HT-29 (cell line): ENCODE results near the gene KDM4C. TPM values are rescaled to one million over a fixed set of nuclear protein-coding genes. Genes with fewer than 3 reads are reported as not detected.

ENCODE experiments used
- DNase-seq: peaks from one replicate; pipeline ENCODE4 v3.0.0-alpha.2; 2015; ENCODE audit warnings: low spot score
- total RNA-seq: library from RNA; depleted of rRNA; stranded (reverse); fragments of >200 nt; shearing (Covaris generic); gene quantifications from 2 replicates; pipeline ENCODE4 v1.2.3, GENCODE V29; 2014

KDM4C gene
- total RNA-seq, 1 experiment from 2014 or later, result 22.4 TPM

DNA sequence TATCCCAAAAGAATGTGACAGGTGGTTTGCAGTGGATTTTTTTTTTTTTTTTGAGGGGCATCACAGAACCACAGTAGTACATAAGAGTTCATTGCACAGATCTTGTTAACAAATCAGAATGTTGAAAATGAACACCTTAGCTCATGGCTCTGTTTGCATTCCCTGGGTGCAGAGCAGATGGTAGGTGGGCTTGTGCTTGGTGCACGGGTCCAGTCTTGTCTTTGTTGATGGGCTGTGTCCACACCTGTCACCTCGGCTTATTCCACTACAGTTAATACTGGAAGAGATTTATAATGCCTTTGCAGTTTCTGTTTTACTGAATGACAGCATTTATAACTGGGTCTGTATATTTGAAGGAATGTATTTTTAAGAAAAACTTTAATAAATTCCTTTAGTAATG is 146.6 kb downstream of the KDM4C start:
- no peak for DNase-seq

DNA sequence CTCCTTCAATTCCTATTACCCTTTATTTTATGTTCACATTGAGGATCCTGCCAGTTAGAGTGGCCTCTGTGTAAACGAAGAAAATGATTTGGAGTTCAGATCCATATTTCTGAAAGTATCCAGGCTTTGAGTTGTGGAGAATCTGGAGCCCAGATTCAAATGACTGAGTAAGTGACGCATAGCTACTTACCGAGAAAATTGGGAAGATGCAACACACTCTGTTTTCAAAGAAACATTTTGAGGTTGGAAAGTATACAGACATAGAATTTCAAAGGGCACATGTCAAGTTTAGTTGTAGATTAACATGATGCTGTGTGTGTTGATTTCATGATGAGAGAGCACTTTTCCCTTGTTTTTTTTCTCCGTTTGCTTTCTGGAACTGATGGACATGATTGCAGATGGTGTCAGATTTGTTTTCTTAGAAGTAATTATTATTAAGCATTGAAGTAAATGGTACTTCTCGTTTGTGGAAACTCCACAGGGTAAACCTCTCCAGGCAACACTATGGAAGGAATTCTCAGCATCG is 148.1 kb downstream of the KDM4C start:
- no peak for DNase-seq

DNA sequence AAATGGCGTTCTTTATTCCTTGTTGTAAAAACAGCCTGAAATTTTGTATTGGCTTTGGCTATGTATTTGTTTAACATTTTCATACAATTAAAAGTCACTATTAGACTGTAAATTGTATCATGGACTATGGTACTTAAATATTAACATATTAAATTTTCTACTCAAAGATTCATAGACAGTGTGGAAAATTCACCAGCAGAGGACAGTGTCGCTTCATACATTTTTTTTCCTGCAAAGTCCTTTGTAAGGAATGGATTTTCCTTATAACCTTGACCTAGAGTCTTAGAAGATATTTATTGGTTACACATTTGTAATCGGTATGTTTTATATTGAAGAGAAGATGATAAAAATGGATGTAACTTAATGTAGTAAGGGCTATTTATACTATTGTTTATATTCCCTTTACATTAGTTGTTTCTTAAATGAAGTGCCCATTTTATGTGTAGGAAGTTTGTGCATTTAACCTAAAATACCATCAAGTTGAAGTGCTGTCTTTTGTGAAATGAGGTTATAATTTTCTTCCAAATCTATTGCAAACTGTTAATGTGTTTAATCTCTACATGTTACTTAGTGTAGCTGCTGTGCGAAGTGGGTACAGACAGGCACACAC is 150.1 kb downstream of the KDM4C start:
- DNase-seq, result peak; percentile 66

DNA sequence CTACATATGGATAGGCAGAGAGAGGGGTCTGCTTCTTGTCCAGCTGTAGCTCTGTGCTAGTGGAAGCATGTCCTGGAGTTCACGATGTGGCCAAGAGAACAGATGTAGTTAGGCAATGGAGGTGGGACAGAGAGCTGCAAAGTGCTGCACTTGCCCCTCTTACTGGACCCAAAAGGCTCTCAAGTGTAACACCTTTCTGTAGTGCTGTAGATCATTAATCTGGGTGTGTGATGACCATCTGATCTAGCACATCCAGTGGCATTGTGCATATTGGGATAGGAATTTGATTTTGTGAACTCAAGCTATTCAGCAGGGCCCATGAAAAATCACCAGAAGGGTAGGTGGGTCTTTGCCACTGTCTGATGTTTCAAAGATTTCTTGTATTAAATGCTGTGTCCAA is 151.4 kb downstream of the KDM4C start:
- no peak for DNase-seq

DNA sequence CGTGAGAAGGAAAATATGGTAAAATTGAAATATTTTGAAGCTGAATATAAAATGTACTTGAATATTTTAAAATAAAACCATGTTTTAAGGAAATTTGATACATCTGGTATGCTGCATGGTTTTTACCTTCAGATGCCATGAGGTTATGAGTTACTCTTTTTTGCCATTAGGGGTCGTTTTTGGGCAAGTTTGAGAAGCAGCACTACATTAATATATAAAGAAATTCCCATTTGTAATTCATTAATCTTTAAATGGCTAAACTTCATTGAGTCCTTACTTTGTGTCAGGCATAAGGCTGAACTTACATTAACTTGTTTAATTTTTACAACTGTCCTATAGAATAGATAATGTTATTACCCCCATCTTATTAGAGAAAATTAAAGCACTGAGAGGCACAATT is 152.3 kb downstream of the KDM4C start:
- no peak for DNase-seq

DNA sequence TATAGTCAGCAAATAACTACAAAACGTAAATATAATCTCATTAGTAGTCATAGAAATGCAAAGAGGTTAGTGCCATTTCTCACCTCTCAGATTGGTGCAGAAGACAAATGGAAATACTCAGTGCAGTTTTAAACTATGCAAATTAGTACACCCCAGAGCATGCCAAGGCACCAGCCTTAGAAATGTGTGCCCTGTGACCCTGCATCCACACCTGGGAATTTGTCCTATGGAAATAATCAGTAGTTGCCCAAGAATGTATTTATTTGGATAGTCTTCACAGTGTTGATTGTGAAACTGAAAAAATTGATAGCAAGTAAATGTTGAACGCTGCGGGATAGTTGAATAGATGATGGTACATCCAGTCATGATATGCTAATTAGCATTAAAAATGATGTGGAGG is 152.7 kb downstream of the KDM4C start:
- no peak for DNase-seq

DNA sequence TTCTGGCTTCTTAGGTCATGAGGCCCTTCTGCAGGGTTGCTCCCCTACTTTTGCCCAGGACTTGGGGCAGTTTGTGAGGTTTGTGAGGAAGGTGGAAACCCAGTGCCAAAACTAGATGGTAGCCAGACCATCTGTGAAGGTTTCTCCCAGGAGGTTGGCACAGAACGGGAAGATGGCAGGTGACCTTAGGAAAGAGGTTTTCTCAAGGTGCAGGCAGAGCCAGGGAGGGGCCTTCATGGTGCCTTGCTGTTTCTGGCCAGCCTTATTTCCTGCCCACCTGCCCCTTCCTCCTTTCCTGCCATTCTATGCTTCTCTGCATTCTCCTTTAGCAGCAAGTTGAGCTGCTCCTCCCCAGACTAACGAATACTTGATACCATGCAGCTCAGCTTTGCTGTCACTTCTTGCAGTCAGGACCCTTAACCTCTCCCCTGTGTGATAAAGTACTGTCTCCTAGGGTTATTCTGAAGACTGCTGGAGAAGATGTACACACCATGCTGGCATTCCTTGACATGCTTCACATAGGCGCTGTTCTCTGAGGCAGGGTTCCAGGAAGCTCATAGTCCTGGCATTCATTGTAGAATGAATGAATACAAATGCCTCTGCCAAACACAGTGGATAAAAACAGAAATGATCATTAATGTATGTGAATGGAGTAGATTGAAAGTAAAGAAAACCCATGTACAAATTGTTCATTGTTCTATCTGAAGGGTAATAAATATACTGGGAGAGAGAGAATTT is 154.3 kb downstream of the KDM4C start:
- no peak for DNase-seq

DNA sequence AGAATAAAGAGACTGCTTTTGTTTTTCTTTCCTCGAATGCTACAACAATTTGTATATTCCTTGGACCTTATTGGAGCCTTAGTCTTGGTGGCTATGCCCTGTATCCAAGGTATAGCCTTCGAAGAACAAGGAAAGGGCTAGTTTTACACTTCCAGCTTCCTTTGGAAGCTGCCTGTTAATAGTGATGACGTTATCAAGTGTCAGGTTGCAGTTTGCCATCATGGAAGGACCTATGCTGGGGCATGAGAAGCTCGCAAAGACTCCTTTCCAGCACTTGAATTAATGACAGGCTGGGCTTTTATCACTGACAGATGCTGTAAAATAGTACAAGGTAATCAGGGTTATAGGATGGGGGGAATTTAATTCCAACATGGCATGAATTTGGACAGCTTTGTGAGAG is 157.9 kb downstream of the KDM4C start:
- DNase-seq, result no peak

DNA sequence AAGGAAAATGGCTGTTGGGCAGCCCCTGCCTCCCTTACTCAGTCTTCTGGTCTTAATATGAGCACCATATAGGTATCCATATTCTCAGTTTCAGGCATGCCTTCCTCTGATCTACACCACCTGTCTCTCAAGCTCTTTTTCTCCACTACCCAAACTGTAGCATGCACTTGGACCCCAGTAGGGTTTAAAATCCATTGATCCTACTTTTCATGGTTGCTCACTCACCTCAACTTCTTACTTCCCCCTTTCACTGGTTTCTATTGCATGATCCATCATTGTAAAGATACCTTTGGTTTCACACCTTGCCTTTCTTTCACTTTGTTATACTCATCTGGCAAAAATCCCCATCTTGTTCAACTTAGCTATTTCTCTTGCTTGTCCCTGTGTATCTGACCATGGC is 159.4 kb downstream of the KDM4C start:
- DNase-seq, result no peak

DNA sequence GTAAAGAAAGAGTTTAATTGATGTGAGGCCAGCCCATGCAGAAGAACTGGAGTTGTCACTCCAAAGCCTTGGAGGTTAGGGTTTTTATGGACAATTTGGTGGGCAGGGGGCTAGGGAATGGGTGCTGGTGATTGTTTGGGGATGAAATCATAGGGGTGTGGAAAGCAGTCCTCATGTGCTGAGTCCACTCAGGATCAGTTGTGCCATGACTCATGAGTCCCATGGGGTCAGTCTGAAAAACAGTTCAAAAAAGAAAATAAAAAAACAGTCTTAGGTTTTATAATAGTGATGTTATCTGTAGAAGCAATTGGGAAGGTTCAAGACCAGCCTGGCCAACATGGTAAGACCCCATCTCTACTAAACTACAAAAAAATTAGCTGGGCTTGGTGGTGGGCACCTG is 162.3 kb downstream of the KDM4C start:
- DNase-seq, result no peak

DNA sequence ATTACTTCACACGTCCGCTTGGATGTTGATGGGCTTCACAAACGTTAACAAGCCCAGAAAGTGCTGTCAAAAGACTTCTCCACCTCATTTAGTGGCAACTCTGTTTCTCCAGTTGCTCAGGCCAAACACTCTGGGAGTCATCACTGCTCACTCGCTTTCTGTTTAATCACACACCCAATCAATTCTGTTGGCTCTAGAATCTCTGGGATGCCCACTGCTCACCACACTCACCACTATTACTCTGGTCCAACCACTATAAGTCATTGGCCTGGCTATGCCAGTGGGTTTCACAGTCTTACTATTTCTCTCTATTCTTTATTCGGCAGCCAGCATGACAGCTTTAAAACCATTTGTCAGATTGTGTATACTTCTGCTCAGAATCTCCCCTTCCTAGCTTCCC is 163.5 kb downstream of the KDM4C start:
- no peak for DNase-seq

DNA sequence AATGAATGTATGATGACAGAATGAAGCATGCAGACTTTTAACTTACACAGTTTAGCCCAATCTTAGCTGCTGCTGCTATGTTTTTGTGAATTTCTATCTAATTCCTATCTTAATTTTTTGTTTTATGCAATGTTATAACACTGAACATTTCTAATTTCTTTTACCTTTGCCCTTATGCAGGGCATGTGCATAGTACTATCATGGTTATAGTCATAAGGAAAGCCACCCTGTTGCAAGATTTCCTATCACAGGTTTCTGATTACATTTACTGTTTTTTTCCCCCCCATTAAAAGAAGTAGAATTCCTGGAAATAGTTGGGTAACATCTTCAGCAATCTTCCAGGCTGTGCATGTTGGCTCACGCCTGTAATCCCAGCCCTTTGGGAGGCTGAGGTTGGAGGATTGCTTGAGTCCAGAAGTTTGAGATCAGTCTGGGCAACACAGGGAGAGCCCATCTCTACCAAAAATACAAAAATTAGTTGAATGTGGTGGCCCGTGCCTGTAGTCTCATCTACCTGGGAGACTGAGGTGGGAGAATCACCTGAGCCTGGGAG is 164.4 kb downstream of the KDM4C start:
- no peak for DNase-seq

DNA sequence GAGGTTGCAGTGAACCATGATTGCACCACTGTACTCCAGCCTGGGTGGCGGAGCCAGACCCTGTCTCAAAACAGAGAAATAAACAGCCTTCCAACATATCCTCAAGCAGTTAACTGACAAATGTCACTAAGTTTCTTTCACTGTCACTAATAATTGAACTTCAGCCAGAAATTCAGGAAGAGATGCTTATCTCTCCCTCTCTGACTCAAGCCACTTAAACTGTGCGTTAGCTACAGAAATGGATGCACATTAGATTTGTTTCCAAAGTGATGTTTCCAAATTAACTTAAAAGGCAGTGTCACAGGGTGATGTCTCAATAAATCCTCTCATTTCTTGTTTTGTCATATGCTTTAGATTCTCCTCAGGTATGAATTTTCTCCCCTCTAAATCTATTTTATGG is 164.9 kb downstream of the KDM4C start:
- no peak for DNase-seq

DNA sequence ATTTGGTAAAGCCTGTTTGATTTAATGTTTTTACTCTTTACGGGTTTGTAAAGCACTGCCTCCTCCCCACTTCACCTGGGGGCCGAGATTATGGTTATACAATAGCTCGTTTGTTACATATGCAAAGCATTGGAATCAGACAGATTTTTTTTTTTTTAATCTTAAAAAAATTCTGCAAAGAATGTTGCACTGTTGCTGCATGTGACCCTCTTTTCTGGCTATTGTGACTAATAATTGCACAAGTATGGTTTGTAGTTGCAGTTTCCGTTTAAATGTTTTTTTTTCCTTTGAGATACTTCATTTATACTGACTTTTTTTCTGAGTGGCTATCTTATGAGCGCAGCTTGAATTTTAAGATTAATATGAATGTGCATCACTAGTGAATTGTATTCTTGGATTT is 165.3 kb downstream of the KDM4C start:
- no peak for DNase-seq

DNA sequence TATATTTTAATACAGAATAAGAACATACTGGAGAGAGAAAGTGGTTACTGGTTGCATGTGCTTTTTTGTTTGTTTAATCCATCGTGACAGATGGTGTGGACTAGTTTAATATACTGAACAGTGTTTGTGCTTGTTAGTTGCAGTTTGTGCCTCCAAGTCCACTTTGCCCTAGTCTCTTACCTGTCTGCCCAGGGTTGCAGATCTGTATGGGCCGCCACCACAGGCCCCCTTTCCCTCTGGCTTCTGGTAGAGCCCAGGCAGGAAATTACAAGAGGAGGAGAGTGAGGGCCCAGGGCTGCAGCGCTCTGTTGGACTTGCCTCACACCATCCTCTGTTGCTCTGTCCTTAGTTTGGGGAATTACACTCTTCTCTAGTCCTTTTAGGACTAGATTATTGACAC is 166.4 kb downstream of the KDM4C start:
- no peak for DNase-seq

DNA sequence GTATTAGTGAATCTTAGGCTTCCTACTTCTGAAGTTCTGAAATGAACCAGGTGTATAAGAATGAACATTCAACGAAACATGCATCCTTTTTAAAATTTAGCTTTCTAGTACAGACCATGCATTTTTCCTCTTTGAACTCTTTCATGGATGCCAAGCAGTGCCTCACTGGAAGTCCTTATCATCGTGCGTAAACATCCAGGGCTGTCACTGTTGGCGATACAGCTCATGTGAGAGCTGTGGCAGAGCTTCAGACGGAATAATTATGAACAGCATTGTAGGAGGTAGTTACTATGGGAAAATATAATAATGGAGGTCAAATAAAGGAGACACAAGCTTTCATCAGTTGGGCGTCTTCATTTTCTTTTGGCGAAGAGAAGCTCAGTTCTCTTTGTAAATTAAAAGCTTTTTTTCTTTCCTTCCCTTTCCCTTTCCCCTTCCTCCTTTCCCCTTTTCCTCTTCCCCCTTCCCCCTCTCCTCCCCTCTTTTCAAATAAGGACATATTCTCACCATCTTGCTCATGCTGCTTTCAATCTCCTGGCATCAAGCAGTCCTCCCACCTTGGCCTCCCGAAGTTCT is 167.3 kb downstream of the KDM4C start:
- no peak for DNase-seq

DNA sequence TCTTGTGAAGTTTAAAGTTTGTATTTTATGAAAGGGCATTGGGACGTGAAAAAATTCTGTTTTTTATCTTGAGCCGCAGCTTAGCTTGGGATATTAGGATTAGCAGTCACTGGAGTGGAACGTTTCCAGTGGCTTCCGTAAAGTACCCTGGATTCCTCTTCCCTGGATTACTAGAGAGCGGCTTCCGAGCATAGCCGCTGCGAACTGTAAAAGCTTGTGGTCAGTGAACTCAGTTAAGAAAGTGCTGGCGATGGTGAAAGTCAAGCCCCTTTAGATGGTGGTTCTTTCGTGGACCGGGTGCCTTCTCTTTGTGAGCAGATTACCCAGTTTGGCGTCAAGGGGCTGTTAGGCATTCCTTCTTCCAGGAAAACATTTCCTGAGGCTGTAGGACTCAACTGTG is 168.1 kb downstream of the KDM4C start:
- DNase-seq, result no peak

DNA sequence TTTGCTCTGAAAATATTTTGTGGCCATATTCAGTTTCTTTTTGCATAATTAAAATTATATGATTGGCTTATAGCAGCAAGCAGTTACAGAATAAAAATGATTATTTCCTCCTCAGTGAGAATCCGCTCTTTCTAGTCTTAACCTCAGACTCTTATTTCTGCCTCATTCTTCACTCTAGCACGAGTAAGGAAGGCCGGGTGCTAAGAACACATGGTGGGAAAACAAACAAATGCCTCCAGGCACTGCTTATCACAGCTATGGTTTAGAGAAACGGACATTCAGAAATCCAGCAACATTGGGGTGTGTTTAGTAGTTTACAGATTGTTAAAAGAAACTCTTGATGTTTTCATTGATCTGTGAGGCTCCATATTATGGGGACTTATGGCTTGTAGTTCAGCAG is 168.7 kb downstream of the KDM4C start:
- DNase-seq, result no peak

DNA sequence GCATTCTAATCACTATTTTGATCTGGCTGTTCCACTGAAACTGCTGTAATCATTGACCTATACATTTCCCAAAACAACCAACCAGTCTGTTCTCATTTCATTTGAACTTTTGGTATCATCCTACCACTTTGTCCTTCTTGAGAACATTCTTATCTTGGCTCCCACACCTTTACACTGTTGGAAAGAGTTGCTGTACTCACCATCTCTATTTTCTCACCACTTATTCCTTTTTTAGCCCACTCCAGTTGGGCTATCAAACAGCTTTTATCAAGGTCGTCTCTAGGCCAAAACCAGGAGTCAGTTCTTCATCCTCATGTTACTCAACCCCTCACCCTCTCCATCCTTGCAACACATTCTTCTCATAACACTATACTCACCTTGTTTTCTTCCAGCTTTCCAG is 170.1 kb downstream of the KDM4C start:
- no peak for DNase-seq

DNA sequence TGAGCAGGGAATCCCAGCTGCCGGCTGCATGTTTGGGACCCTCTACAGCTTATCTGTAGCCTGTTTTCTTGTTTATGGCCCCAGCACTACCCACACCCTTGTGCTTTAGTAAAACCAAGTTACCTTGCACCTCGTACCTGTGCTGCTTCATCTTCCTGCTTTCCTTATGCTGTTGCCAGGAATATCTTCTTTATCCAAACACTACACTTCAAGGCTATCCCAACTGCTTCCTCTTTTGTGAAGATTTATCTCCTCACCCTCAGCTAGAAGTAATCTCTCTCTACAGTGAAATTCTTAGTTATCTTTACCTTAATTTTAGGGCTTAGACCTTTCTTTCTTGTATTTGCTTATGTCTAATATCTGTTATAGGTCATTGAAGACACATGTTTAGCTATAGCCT is 171.1 kb downstream of the KDM4C start:
- no peak for DNase-seq

DNA sequence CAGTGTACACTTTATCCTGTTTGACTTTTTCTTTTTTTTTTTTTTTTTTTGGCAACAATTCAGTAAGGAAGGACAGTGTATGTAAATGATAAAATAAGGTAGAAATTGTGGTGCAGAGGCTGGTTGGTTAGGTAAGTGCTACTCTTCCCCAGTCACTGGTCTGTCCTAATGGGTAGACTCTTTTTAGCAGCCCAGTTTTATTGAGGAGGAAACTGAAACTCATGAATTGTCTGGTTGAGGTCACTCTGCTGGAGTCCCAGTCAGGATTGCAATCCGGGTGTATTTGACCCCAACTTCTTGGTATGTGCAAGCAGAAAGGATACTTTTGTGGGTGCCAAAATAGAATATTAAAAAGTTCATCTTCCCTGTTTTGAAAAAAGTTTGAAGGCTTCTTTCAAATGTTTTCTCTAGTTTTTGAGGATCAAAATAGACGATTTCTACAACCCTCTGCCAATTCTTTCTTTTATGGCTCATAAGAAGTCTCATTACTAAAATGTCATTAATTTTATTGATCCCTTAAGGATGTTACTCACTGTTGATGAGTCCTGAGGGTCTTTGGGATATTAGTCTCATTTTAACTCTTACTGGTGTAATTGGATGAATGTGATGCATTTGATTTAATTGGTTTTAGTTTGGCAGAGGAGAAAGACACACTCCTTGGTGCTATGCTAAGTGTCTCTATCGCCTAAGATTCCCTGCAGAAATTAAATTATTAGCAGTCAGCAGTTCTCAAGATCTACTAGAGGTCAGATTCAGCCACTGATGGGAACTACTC is 171.9 kb downstream of the KDM4C start:
- DNase-seq, result no peak

DNA sequence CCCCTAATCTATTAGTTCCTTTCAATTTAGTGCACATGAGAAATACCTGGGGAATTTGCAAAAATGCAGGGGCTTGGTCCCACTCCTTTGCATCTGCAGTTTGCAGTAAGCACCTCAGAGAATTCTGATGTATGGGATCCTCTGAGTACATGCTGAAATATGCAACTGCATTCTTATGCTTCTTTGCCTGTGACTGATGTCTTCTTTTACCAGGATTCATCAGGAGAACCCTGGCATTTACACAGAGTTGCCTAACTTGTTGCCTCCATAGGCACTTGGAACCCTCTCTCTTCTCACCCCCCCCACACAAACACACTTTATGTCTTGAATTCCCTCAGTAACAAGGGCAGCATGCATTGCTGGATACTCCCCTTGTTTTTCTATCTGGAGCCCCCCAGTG is 173.1 kb downstream of the KDM4C start:
- no peak for DNase-seq
